ENCODE data around the gene PARD3B.
A peak's percentile ranks its signal among the peaks of the same experiment; 100 is the strongest.

PARD3B gene

DNA sequence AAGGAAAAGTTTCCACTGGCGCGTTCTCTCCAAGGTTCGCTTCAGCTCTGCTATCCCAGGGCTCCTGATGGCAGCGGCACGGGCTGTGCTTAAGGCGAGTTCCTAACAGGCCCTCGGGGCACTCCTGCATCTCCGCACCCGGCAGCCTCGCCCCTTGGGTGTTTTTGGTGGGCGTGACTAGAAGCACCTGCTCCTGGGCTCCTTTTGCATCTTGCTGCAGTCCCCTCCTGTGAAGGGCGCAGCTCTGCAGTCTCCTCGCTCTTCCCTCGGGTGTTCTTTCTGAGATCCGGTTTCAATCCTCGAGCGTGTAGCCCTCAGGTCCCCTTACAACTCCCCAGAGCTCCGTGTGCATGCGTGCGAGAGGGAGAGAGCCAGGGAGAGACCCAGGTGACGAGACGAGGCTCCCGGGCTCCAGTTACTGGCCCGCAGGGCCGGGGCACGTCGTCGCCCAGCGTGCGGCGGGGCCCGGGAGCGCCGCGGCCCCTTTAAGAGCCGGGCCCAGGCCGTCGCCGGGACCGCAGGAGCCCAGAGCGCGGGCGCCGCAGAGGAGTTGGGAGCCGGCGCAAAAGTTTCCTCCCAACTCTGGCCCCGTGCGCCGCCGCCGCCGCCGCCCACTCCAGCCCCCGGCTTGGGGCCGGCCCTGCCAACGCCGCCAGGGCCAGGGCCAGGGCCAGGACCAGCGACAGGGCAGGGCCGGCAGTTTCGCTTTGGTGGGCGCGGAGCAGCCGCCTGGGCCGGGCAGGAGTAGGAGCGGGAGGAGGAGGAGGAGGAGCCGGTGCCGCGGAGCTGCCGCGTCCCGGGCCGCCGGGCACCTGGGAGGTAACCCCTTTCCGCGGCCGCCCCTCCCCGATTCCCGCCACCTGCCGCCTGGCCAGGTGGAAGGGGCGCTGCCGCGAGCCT is at the start of gene PARD3B:
Gene PARD3B, plus strand, starts transcription at position 515 of the 900 bp plus-strand sequence. CDS start 525 bp downstream, outside the sequence.
- DNase-seq (ENCODE audit: low spot score): peak; percentile 78

GRCh38 chr2:204496779-204497178 is 48.5 kb upstream of the PARD3B start:
- no peak overlapping the region for H3K27ac ChIP-seq
- H3K4me3 ChIP-seq: no peak overlapping the region
- no peak for TF ChIP-seq CTCF (IDR thresholded peaks at IDR 0.05)
- DNase-seq (ENCODE audit: low spot score): no peak

More for the DNA sequence above, at the start of gene PARD3B:
- peak within 1 kb of the TSS; percentile 89 for H3K4me3 ChIP-seq
- H3K27ac ChIP-seq: peak within 1 kb of the TSS; percentile 88 to 91
- TF ChIP-seq CTCF (IDR thresholded peaks at IDR 0.05): no peak

DNA sequence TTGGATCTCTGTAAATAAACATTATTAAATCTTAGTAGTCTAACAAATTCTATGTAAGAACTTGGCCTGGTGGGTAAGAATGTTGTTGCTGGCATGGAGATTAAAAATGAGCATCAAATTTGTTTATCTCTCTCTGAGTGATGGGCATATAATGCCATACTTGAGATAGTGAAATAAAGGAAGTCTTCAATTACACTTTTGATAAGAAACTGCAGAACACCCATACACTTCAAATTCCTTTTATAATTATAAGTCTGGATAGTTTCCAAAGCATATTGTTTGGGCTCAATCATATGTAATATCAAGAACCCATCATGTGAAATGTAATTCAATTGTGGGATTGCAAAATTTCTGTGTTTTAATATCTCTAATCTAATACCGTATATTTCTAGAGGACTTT is 47.4 kb upstream of the PARD3B start:
- DNase-seq (ENCODE audit: low spot score): no peak

GRCh38 chr2:204498291-204498690 is 47.0 kb upstream of the PARD3B start:
- DNase-seq (ENCODE audit: low spot score): no peak
- H3K4me3 ChIP-seq: no peak overlapping the region
- no peak for TF ChIP-seq CTCF (IDR thresholded peaks at IDR 0.05)
- no peak overlapping the region for H3K27ac ChIP-seq

More for the DNA sequence above, 47.4 kb upstream of the PARD3B start:
- Histone ChIP-seq H3K4me3 (no peak overlapping the region), H3K27ac (no peak overlapping the region)
- TF ChIP-seq CTCF (IDR thresholded peaks at IDR 0.05): no peak

GRCh38 chr2:204503869-204504268 is 41.4 kb upstream of the PARD3B start:
- no peak for TF ChIP-seq CTCF (IDR thresholded peaks at IDR 0.05)
- no peak overlapping the region for H3K27ac ChIP-seq
- H3K4me3 ChIP-seq: no peak overlapping the region
- no peak for DNase-seq (ENCODE audit: low spot score)

DNA sequence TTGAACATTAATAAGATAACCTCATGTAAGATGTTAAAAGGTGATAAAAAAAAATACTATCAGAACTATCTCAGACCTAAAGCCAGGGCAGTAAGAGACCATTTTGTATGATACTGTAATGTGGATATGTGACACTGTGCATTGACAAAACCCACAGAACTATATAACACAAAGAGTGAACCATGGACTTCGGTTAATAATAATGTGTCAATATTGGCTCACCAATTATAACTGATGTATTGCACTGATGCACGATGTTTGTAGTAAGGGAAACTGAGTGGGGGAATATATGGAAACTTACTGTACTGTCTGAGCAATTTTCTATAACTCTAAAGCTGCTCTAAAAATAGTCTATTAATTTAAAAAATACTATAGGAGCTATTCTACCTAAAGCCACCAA is 40.7 kb upstream of the PARD3B start:
- Histone ChIP-seq H3K27ac (no peak overlapping the region), H3K4me3 (no peak overlapping the region)
- DNase-seq (ENCODE audit: low spot score): no peak
- no peak for TF ChIP-seq CTCF (IDR thresholded peaks at IDR 0.05)

GRCh38 chr2:204505488-204505887 is 39.8 kb upstream of the PARD3B start:
- DNase-seq (ENCODE audit: low spot score): no peak
- no peak overlapping the region for H3K4me3 ChIP-seq
- no peak overlapping the region for H3K27ac ChIP-seq
- no peak for TF ChIP-seq CTCF (IDR thresholded peaks at IDR 0.05)
